AG04450 (cell line): ENCODE results near the gene UBE2E2. TPM values are rescaled to one million over a fixed set of nuclear protein-coding genes. Genes with fewer than 3 reads are reported as not detected.

Experiments used
- CTCF ChIA-PET: fragments of 300-600, 350-600 bp; formaldehyde crosslinking; extraction: SDS; loops from one replicate; lab custom pipeline; 2022; ENCODE audit warnings: antibody characterized with exemption, inconsistent platforms; lab: Charles Lee
- POLR2A ChIA-PET: fragments of 350-600 bp; formaldehyde crosslinking; extraction: SDS; loops from one replicate; lab custom pipeline; 2021; ENCODE audit warnings: antibody characterized with exemption, inconsistent platforms; lab: Yijun Ruan, JAX
- DNase-seq: peaks from one replicate; pipeline ENCODE4 v3.0.0-alpha.2; 2011; ENCODE audit warnings: low read depth, low spot score
- H3K27ac ChIP-seq: one replicate; pipeline ENCODE4 v1.5.1; 2012; ENCODE audit warnings: low read depth, low read length, control low read depth
- H3K27me3 ChIP-seq: one replicate; pipeline ENCODE4 v1.6.0; 2012; ENCODE audit warnings: low read length; ENCODE audit not compliant: control insufficient read depth, insufficient read depth
- H3K4me3 ChIP-seq: 2 replicates; pipeline ENCODE4 v1.5.1; 2011; ENCODE audit warnings: mild to moderate bottlenecking, low read depth, low read length, control low read depth
- H3K9me3 ChIP-seq: 2 replicates; pipeline ENCODE4 v1.5.1; 2012; ENCODE audit warnings: low read length; ENCODE audit not compliant: control insufficient read depth, insufficient read depth
- polyA plus RNA-seq: library from polyadenylated mRNA; depleted of rRNA; stranded (reverse); fragments of >200 nt; gene quantifications from 2 replicates; pipeline ENCODE4 v1.2.3, GENCODE V29; 2011
- TF ChIP-seq, protein P1 (sequence below): IDR thresholded peaks from 2 replicates; pipeline ENCODE4 v1.5.1; 2011; ENCODE audit warnings: low read depth, low read length, control low read depth, inconsistent platforms

Gene UBE2E2
- polyA plus RNA-seq, 1 experiment: 43.2 TPM

DNA sequence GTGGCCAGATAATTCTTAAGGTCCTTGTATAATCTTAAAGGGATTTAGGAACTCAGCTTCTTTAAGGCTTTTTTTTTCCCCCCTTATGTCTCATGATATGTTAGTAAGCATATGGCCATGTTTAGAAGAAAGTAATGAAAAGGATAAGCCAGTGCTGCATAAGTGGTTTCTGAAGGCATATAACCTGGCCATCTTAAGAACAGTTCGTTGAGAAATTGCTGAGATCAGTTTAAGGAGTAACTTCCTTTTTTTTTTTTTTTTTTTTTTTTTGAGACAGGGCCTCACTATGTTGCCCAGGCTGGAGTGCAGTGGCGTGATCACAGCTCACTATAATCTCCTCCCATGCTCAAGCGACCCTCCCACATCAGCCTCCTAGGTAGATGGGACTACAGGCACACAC, 51.7 kb downstream of the UBE2E2 start:
- no peaks in the 10 kb centered on the region for H3K27me3 ChIP-seq
- no peaks in the 10 kb centered on the region for H3K9me3 ChIP-seq
- ChIA-PET CTCF (no interaction called here), POLR2A (no interaction called here)
- H3K4me3 ChIP-seq: no peak overlapping the region
- no peak for DNase-seq
- no peak overlapping the region for H3K27ac ChIP-seq
- TF ChIP-seq, protein P1, sequence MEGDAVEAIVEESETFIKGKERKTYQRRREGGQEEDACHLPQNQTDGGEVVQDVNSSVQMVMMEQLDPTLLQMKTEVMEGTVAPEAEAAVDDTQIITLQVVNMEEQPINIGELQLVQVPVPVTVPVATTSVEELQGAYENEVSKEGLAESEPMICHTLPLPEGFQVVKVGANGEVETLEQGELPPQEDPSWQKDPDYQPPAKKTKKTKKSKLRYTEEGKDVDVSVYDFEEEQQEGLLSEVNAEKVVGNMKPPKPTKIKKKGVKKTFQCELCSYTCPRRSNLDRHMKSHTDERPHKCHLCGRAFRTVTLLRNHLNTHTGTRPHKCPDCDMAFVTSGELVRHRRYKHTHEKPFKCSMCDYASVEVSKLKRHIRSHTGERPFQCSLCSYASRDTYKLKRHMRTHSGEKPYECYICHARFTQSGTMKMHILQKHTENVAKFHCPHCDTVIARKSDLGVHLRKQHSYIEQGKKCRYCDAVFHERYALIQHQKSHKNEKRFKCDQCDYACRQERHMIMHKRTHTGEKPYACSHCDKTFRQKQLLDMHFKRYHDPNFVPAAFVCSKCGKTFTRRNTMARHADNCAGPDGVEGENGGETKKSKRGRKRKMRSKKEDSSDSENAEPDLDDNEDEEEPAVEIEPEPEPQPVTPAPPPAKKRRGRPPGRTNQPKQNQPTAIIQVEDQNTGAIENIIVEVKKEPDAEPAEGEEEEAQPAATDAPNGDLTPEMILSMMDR: no peak

DNA sequence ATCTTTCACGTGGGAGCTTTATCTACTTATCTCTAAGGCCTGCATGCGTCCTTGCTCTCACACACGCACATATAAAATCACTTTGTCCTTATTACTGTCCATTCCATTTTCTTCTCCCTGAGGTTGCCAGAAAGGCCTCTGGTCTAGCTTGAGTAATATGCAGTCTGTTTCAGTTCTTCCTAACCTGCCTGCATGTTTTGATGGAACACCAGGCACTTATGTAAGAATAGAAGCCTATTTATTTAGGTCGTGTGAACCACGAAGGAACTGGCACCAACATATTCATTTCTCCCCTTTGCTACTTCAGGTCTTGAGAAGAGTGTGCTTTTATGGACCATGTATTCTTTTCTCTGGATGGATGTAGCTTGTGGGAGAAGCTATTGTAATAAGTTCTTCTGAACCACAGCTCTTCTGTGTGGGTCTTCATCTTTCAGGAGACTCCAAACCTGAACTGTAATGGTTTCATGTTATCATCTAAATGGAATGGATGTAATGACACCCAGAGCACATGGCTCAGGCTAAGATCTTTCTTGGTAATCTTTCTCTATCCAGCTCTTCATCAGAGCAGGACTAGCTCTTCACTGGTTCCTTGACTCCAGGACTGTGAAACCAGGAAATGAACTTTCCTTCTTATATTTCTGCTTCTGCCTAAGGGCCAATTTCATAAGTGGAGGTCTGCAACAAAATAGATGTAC, 53.8 kb downstream of the UBE2E2 start:
- Histone ChIP-seq H3K27ac (no peak overlapping the region), H3K9me3 (no peaks in the 10 kb centered on the region), H3K4me3 (no peak overlapping the region), H3K27me3 (no peaks in the 10 kb centered on the region)
- TF ChIP-seq, protein P1: no peak
- POLR2A ChIA-PET: interaction anchor here (0.7 kb wide), 1 partner anchor 317 kb away, joined by 7 read pairs; no protein-coding TSS in a partner anchor
- no peak for DNase-seq
- CTCF ChIA-PET: interaction anchor here (0.6 kb wide), 1 partner anchor 1477 kb away, joined by 3 read pairs; no protein-coding TSS in a partner anchor

DNA sequence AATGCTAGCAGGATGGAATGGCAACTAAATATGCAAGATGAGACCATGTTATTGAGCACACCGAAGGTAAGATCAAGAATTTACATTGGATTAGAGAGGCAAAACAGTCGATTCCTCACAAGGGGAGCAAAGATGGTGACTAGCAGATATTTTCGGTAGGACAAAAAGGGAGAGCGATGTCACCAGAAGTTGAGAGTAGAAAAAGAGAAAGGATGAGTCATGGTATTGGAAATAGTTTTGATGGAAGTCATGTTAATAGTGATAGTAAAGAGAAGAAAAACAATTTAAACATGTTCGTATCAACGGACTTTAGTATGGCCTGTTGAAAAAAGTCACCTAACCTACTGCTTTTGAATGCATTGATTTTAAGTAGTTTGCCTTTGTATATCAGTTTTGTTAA, 55.0 kb downstream of the UBE2E2 start:
- Histone ChIP-seq H3K9me3 (no peaks in the 10 kb centered on the region), H3K4me3 (no peak overlapping the region), H3K27ac (no peak overlapping the region), H3K27me3 (no peaks in the 10 kb centered on the region)
- no peak for DNase-seq
- TF ChIP-seq, protein P1: no peak
- CTCF ChIA-PET: no interaction called here
- POLR2A ChIA-PET: no interaction called here

DNA sequence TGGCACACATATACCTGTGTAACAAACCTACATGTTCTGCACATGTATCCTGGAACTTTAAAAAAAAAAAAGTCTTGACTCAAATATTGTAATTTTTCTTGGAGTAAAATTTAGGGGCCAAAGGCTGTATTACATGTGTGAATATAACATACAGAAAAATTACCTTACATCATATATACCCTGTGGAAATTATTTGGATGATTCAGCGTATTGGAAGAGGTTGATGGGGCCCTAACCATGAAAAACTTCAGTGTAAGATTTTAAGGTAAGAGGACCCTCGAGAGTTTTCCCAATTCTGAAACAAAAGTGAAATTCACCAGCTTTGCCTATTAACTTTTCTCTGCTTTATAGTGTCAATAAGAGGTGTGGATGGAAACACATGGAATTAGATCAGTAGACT, 56.4 kb downstream of the UBE2E2 start:
- Histone ChIP-seq H3K4me3 (no peak overlapping the region), H3K27me3 (no peaks in the 10 kb centered on the region), H3K27ac (no peak overlapping the region), H3K9me3 (no peaks in the 10 kb centered on the region)
- ChIA-PET POLR2A (no interaction called here), CTCF (no interaction called here)
- TF ChIP-seq, protein P1: no peak
- DNase-seq: no peak

DNA sequence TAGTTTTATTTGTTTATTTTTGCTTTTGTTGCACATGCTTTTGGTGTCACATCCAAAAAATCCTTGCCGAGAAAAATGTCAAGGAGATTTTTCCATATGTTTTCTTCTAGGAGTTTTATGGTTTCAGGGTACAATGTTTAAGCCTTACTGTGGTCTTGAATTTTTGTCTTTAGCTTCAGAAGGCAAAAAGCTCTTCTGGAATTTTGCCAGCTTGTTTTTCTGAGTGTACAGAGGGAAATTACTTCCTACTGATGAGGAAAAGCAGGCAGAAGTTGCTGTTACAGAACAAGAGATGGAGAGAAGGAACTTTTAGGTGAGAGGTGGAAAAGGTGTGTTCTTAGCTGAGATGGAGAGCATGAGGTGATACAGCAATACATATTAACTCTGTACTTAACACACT, 59.6 kb downstream of the UBE2E2 start:
- Histone ChIP-seq H3K27me3 (no peaks in the 10 kb centered on the region), H3K4me3 (no peak overlapping the region), H3K9me3 (no peaks in the 10 kb centered on the region), H3K27ac (no peak overlapping the region)
- POLR2A ChIA-PET: no interaction called here
- TF ChIP-seq, protein P1: no peak
- no peak for DNase-seq
- CTCF ChIA-PET: no interaction called here
